H9 (cell line): Measurements from ENCODE around the gene CFAP65. TPM values are rescaled to one million over a fixed set of nuclear protein-coding genes. Genes with fewer than 3 reads are reported as not detected.

Experiments
- DNase-seq: peaks from one replicate; pipeline ENCODE4 v3.0.0-alpha.2; 2017
- H2AFZ ChIP-seq: one replicate; pipeline ENCODE4 v1.6.1; 2013; ENCODE audit warnings: mild to moderate bottlenecking, low read length, control low read depth, moderate library complexity
- H2AK5ac ChIP-seq: 2 replicates; pipeline ENCODE4 v1.6.1; 2013; ENCODE audit warnings: low read length, control low read depth, mixed read lengths; ENCODE audit not compliant: insufficient read length
- H2BK120ac ChIP-seq: one replicate; pipeline ENCODE4 v1.6.1; 2013; ENCODE audit warnings: low read depth, mild to moderate bottlenecking, low read length, control low read depth, inconsistent platforms; ENCODE audit not compliant: poor library complexity, severe bottlenecking
- H2BK12ac ChIP-seq: 2 replicates; pipeline ENCODE4 v1.6.1; 2013; ENCODE audit warnings: low read length, control low read depth, mixed read lengths, low read depth; ENCODE audit not compliant: insufficient read length
- H2BK15ac ChIP-seq: 2 replicates; pipeline ENCODE4 v1.6.1; 2013; ENCODE audit warnings: low read depth, low read length, control low read depth
- H2BK20ac ChIP-seq: one replicate; pipeline ENCODE4 v1.6.1; 2013; ENCODE audit warnings: low read depth, mild to moderate bottlenecking, low read length, control low read depth, inconsistent platforms; ENCODE audit not compliant: poor library complexity, severe bottlenecking
- H2BK5ac ChIP-seq: 2 replicates; pipeline ENCODE4 v1.6.1; 2013; ENCODE audit warnings: low read length, control low read depth, mixed read lengths; ENCODE audit not compliant: insufficient read length
- H3K14ac ChIP-seq: 2 replicates; pipeline ENCODE4 v1.6.1; 2013; ENCODE audit warnings: low read length, control low read depth; ENCODE audit not compliant: insufficient read depth
- H3K18ac ChIP-seq: 2 replicates; pipeline ENCODE4 v1.6.1; 2013; ENCODE audit warnings: low read depth, mild to moderate bottlenecking, mixed read lengths, low read length, control low read depth; ENCODE audit not compliant: insufficient read length
- H3K23ac ChIP-seq: 2 replicates; pipeline ENCODE4 v1.6.1; 2013; ENCODE audit warnings: low read length, control low read depth, mixed read lengths, low read depth; ENCODE audit not compliant: insufficient read length
- H3K23me2 ChIP-seq: 2 replicates; pipeline ENCODE4 v1.6.1; 2013; ENCODE audit warnings: low read depth, mild to moderate bottlenecking, mixed read lengths, low read length, control low read depth; ENCODE audit not compliant: insufficient read length, poor library complexity, severe bottlenecking
- H3K27ac ChIP-seq: 2 replicates; pipeline ENCODE4 v1.5.1; 2013; ENCODE audit warnings: low read length, control low read depth, mixed read lengths, low read depth; ENCODE audit not compliant: insufficient read length
- H3K27me3 ChIP-seq: 2 replicates; pipeline ENCODE4 v1.6.1; 2013; ENCODE audit warnings: low read length, control low read depth, inconsistent platforms; ENCODE audit not compliant: insufficient read depth
- H3K4ac ChIP-seq: 2 replicates; pipeline ENCODE4 v1.6.1; 2013; ENCODE audit warnings: low read depth, mild to moderate bottlenecking, control low read depth, inconsistent platforms, low read length, moderate library complexity
- H3K4me1 ChIP-seq: 2 replicates; pipeline ENCODE4 v1.6.1; 2013; ENCODE audit warnings: low read length, control low read depth, inconsistent platforms; ENCODE audit not compliant: insufficient read depth
- H3K4me2 ChIP-seq: 2 replicates; pipeline ENCODE4 v1.6.1; 2013; ENCODE audit warnings: low read length, control low read depth, mixed read lengths; ENCODE audit not compliant: insufficient read length, insufficient read depth
- H3K56ac ChIP-seq: 2 replicates; pipeline ENCODE4 v1.6.1; 2013; ENCODE audit warnings: low read depth, mild to moderate bottlenecking, mixed read lengths, low read length, control low read depth; ENCODE audit not compliant: insufficient read length
- H3K79me1 ChIP-seq: 2 replicates; pipeline ENCODE4 v1.6.1; 2013; ENCODE audit warnings: low read depth, mild to moderate bottlenecking, moderate library complexity, low read length, control low read depth, inconsistent platforms; ENCODE audit not compliant: insufficient read depth, poor library complexity, severe bottlenecking
- H3K79me2 ChIP-seq: 2 replicates; pipeline ENCODE4 v1.6.1; 2013; ENCODE audit warnings: low read length, control low read depth, inconsistent platforms; ENCODE audit not compliant: insufficient read depth
- H3K9ac ChIP-seq: 2 replicates; pipeline ENCODE4 v1.6.1; 2013; ENCODE audit warnings: low read length, control low read depth, mixed read lengths; ENCODE audit not compliant: insufficient read length; ENCODE audit errors: extremely low read depth
- H3K9me3 ChIP-seq: one replicate; pipeline ENCODE4 v1.6.1; 2013; ENCODE audit warnings: low read depth, low read length, inconsistent platforms; ENCODE audit not compliant: control insufficient read depth
- H3T11ph ChIP-seq: one replicate; pipeline ENCODE4 v1.6.1; 2013; ENCODE audit warnings: mild to moderate bottlenecking, low read length, control low read depth, inconsistent platforms
- H4K20me1 ChIP-seq: one replicate; pipeline ENCODE4 v1.6.1; 2013; ENCODE audit not compliant: control insufficient read depth, insufficient read length, insufficient read depth
- H4K5ac ChIP-seq: 2 replicates; pipeline ENCODE4 v1.6.1; 2013; ENCODE audit warnings: low read depth, mild to moderate bottlenecking, mixed read lengths, low read length, control low read depth; ENCODE audit not compliant: insufficient read length
- H4K8ac ChIP-seq: replicated peaks from 2 replicates; pipeline ENCODE4 v1.6.1; 2013; ENCODE audit warnings: low read length, control low read depth, mixed read lengths, low read depth; ENCODE audit not compliant: insufficient read length
- H4K91ac ChIP-seq: 2 replicates; pipeline ENCODE4 v1.6.1; 2013; ENCODE audit warnings: low read depth, mild to moderate bottlenecking, moderate library complexity, mixed read lengths, low read length, control low read depth; ENCODE audit not compliant: insufficient read length
- H3K27ac Mint-ChIP-seq, 3 experiments: 2 replicates in 2 of 3; 3 replicates in 1 of 3; pipeline ENCODE4 v1.8.0; 2020 to 2021; ENCODE audit warnings: mixed read lengths in 3 of 3, mild to moderate bottlenecking in 1 of 3, moderate library complexity in 1 of 3
- H3K27me3 Mint-ChIP-seq: 2 replicates; pipeline ENCODE4 v1.8.0; 2021; ENCODE audit warnings: low read depth, mild to moderate bottlenecking, moderate library complexity, mixed read lengths
- H3K36me3 Mint-ChIP-seq, 3 experiments: 2 replicates in 2 of 3; 3 replicates in 1 of 3; pipeline ENCODE4 v1.8.0; 2020 to 2021; ENCODE audit warnings: low read depth in 3 of 3, mixed read lengths in 3 of 3; ENCODE audit not compliant: insufficient read depth in 1 of 3
- H3K4me1 Mint-ChIP-seq, 2 experiments: 2 replicates each; pipeline ENCODE4 v1.8.0; 2020; ENCODE audit warnings: mixed read lengths in 2 of 2
- H3K4me3 Mint-ChIP-seq, 2 experiments: 2 replicates in 1 of 2; 3 replicates in 1 of 2; pipeline ENCODE4 v1.8.0; 2020 to 2021; ENCODE audit warnings: mild to moderate bottlenecking in 2 of 2, mixed read lengths in 2 of 2, moderate library complexity in 1 of 2
- H3K9me3 Mint-ChIP-seq, 2 experiments: 2 replicates in 1 of 2; 3 replicates in 1 of 2; pipeline ENCODE4 v1.8.0; 2020; ENCODE audit warnings: mild to moderate bottlenecking in 2 of 2, mixed read lengths in 2 of 2, moderate library complexity in 1 of 2
- WGBS: extraction: QIAGEN DNeasy Blood & Tissue Kit; methylation state at CpG from one replicate; pipeline ENCODE4 v1.1.7; 2013; ENCODE audit warnings: missing lambda C conversion rate, low lambda C conversion rate, mixed read lengths; ENCODE audit not compliant: insufficient read length; ENCODE audit errors: extremely low coverage; 5-methylcytosine and 5-hydroxymethylcytosine counted together
- total RNA-seq: library from RNA; stranded (reverse); gene quantifications from 2 replicates; pipeline ENCODE4 v1.2.1, GENCODE V29; 2021
- TF ChIP-seq, protein P1 (sequence below): fragments of 200-600 bp; sonication (generic); conservative IDR thresholded peaks from 3 replicates; pipeline ENCODE4 v1.8.0; 2021; ENCODE audit warnings: antibody characterized with exemption, mild to moderate bottlenecking

Gene CFAP65
- total RNA-seq, 1 experiment from 2014 or later, result 0.20 TPM

DNA sequence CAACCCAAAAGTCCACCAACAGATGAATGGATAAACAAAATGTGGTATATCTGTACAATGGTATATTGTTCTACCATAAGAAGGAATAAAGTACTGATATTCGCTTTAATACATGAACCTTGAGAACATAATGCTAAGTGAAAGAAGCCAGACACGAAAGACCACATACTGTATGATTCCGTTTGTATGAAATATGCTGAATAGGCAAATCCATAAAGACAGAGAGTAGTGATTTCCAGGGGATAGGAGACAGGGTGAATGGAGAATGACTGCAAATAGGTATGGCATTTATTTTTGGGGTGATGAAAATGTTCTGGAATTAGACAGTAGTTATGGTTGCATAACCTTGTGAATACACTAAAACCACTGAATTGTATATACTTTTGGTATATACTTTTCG, 48.0 kb upstream of the CFAP65 start:
- Histone ChIP-seq H2BK5ac (no peak overlapping the region), H3K14ac (no peak overlapping the region), H3K4ac (no peak overlapping the region), H4K5ac (no peak overlapping the region), H4K8ac (no peak overlapping the region), H2BK15ac (no peak overlapping the region), H2BK20ac (no peak overlapping the region), H4K20me1 (no peaks in the 10 kb centered on the region), H2AK5ac (no peak overlapping the region), H3K27me3 (no peaks in the 10 kb centered on the region), H3K56ac (no peak overlapping the region), H2BK120ac (no peak overlapping the region), H3K79me2 (no peaks in the 10 kb centered on the region), H2BK12ac (no peak overlapping the region), H3K79me1 (no peaks in the 10 kb centered on the region), H3K9ac (no peak overlapping the region), H4K91ac (no peak overlapping the region), H3K4me1 (no peaks in the 10 kb centered on the region; the same call in 1 of the 2 replicates), H3K9me3 (no peaks in the 10 kb centered on the region), H3K27ac (no peak overlapping the region), H3K23me2 (no peaks in the 10 kb centered on the region), H3K18ac (no peak overlapping the region), H3K4me2 (no peak overlapping the region), H3K23ac (no peak overlapping the region), H2AFZ (no peak overlapping the region), H3T11ph (no peak overlapping the region)
- H3K36me3 Mint-ChIP-seq, result peaks cover 0 to 1% (median 0%) of the 10 kb centered on the region in 3 experiments; a peak in 1 of 7 replicates
- DNase-seq, result no peak
- peaks cover 11% of the 10 kb centered on the region in 2 experiments for H3K4me1 Mint-ChIP-seq
- H3K27ac Mint-ChIP-seq, result no peak overlapping the region
- TF ChIP-seq, protein P1, sequence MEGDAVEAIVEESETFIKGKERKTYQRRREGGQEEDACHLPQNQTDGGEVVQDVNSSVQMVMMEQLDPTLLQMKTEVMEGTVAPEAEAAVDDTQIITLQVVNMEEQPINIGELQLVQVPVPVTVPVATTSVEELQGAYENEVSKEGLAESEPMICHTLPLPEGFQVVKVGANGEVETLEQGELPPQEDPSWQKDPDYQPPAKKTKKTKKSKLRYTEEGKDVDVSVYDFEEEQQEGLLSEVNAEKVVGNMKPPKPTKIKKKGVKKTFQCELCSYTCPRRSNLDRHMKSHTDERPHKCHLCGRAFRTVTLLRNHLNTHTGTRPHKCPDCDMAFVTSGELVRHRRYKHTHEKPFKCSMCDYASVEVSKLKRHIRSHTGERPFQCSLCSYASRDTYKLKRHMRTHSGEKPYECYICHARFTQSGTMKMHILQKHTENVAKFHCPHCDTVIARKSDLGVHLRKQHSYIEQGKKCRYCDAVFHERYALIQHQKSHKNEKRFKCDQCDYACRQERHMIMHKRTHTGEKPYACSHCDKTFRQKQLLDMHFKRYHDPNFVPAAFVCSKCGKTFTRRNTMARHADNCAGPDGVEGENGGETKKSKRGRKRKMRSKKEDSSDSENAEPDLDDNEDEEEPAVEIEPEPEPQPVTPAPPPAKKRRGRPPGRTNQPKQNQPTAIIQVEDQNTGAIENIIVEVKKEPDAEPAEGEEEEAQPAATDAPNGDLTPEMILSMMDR, result no peak
- no peaks in the 10 kb centered on the region for H3K27me3 Mint-ChIP-seq
- H3K9me3 Mint-ChIP-seq, result peaks cover 0 to 3% of the 10 kb centered on the region in 2 experiments; a peak in 2 of 5 replicates
- WGBS, result no CpG with 5 or more reads among the region's 4 CpGs
- no peak overlapping the region for H3K4me3 Mint-ChIP-seq
